HPDE6-E6E7 (cell line): ENCODE data around the gene MATN4.

Experiments used
- DNase-seq: peaks from one replicate; pipeline ENCODE4 v3.0.0; 2011; ENCODE audit warnings: missing footprints; ENCODE audit errors: extremely low spot score

MATN4 gene

GRCh38 chr20:45290677-45291355 lies 17.3 kb downstream of the MATN4 start:
- peak; percentile 92 for DNase-seq

GRCh38 chr20:45289942-45290676 lies 18.0 kb downstream of the MATN4 start:
- DNase-seq: no peak

GRCh38 chr20:45288860-45289259 lies 19.2 kb downstream of the MATN4 start:
- DNase-seq: no peak

- DNase-seq: no peak
These were observed 19.7 kb downstream of the MATN4 start for GRCh38 chr20:45288376-45288775.

- DNase-seq: peak; percentile 50
These were observed 24.5 kb downstream of the MATN4 start for GRCh38 chr20:45283551-45284057.

GRCh38 chr20:45282700-45283550 lies 25.2 kb downstream of the MATN4 start:
- DNase-seq: no peak

- DNase-seq: no peak
These were observed 28.1 kb downstream of the MATN4 start for GRCh38 chr20:45279992-45280391.

GRCh38 chr20:45275338-45275737 lies 32.8 kb downstream of the MATN4 start:
- DNase-seq: no peak

- no peak for DNase-seq
These were observed 38.3 kb downstream of the MATN4 start for GRCh38 chr20:45269754-45270270.

- no peak for DNase-seq
These were observed 39.0 kb downstream of the MATN4 start for GRCh38 chr20:45269056-45269455.

- no peak for DNase-seq
These were observed 39.6 kb downstream of the MATN4 start for GRCh38 chr20:45268531-45268930.

- no peak for DNase-seq
These were observed 41.1 kb downstream of the MATN4 start for GRCh38 chr20:45266977-45267376.

GRCh38 chr20:45263556-45264266 lies 44.4 kb downstream of the MATN4 start:
- DNase-seq: no peak

- no peak for DNase-seq
These were observed 49.4 kb downstream of the MATN4 start for GRCh38 chr20:45258664-45259063.

- no peak for DNase-seq
These were observed 49.8 kb downstream of the MATN4 start for GRCh38 chr20:45258259-45258658.

- DNase-seq: no peak
These were observed 50.4 kb downstream of the MATN4 start for GRCh38 chr20:45257711-45258110.

- no peak for DNase-seq
These were observed 50.9 kb downstream of the MATN4 start for GRCh38 chr20:45257161-45257560.

- DNase-seq: peak; percentile 92
These were observed 53.5 kb downstream of the MATN4 start, which contains the start of gene SLPI for GRCh38 chr20:45254383-45255262. SLPI (minus strand) TSS chr20:45254564; CDS start chr20:45254543, 21 bp downstream.

- peak; percentile 67 for DNase-seq
These were observed 54.8 kb downstream of the MATN4 start for GRCh38 chr20:45253261-45253660.

- no peak for DNase-seq
These were observed 56.1 kb downstream of the MATN4 start for GRCh38 chr20:45251884-45252560.
